ENCODE measurements around the gene DIDO1.
A peak's percentile ranks its signal among the peaks of the same experiment; 100 is the strongest.

DIDO1 gene

GRCh38 chr20:62907384-62908317 is 18.7 kb downstream of the DIDO1 start:
- DNase-seq = no peak

- DNase-seq = no peak
Measured at GRCh38 chr20:62906647-62907375, 19.5 kb downstream of the DIDO1 start.

- DNase-seq = no peak
Measured at GRCh38 chr20:62906209-62906608, 20.1 kb downstream of the DIDO1 start.

- DNase-seq = no peak
Measured at GRCh38 chr20:62905536-62906117, 20.7 kb downstream of the DIDO1 start.

- DNase-seq = no peak
Measured at GRCh38 chr20:62902926-62903615, 23.2 kb downstream of the DIDO1 start.

- no peak for DNase-seq
Measured at GRCh38 chr20:62901891-62902290, 24.4 kb downstream of the DIDO1 start.

GRCh38 chr20:62900692-62901584 is 25.4 kb downstream of the DIDO1 start:
- DNase-seq = no peak

GRCh38 chr20:62900052-62900691 is 26.1 kb downstream of the DIDO1 start:
- DNase-seq = peak; percentile 23

GRCh38 chr20:62899633-62900051 is 26.7 kb downstream of the DIDO1 start:
- no peak for DNase-seq

- no peak for DNase-seq
Measured at GRCh38 chr20:62898970-62899632, 27.2 kb downstream of the DIDO1 start.

- DNase-seq = no peak
Measured at GRCh38 chr20:62898093-62898964, 28.0 kb downstream of the DIDO1 start.

- DNase-seq = no peak
Measured at GRCh38 chr20:62897666-62898065, 28.6 kb downstream of the DIDO1 start.

- DNase-seq = no peak
Measured at GRCh38 chr20:62896526-62896925, 29.8 kb downstream of the DIDO1 start.

- no peak for DNase-seq
Measured at GRCh38 chr20:62895539-62895938, 30.8 kb downstream of the DIDO1 start.

GRCh38 chr20:62894261-62894660 is 32.0 kb downstream of the DIDO1 start:
- DNase-seq = no peak

GRCh38 chr20:62893700-62894099 is 32.6 kb downstream of the DIDO1 start:
- DNase-seq = no peak

GRCh38 chr20:62892348-62893304 is 33.7 kb downstream of the DIDO1 start:
- DNase-seq = no peak

- DNase-seq = no peak
Measured at GRCh38 chr20:62891111-62891510, 35.2 kb downstream of the DIDO1 start.

GRCh38 chr20:62890444-62890843 is 35.9 kb downstream of the DIDO1 start:
- no peak for DNase-seq

Measured in KG1 (cell line).